Fibroblast of lung (primary cell): ENCODE measurements around the gene TWIST2. TPM values are rescaled to one million over a fixed set of nuclear protein-coding genes. Genes with fewer than 3 reads are reported as not detected.

Source experiments
- DNase-seq, 2 donors: peaks; one replicate each; pipeline versions ENCODE4 v3.0.0 to v3.0.0-alpha.2; 2010; ENCODE audit warnings: low read depth in 2 of 2
- H2AFZ ChIP-seq: 2 replicates; pipeline ENCODE4 v1.5.1; 2012; ENCODE audit warnings: low read length, control low read depth, inconsistent platforms
- H3K27ac ChIP-seq: 2 replicates; pipeline ENCODE4 v1.5.1; 2011; ENCODE audit warnings: low read length, control low read depth; ENCODE audit not compliant: insufficient read depth
- H3K27me3 ChIP-seq: 2 replicates; pipeline ENCODE4 v1.5.1; 2011; ENCODE audit warnings: mild to moderate bottlenecking, low read length; ENCODE audit not compliant: control insufficient read depth, insufficient read depth
- H3K36me3 ChIP-seq: 2 replicates; pipeline ENCODE4 v1.5.1; 2011; ENCODE audit warnings: low read length; ENCODE audit not compliant: control insufficient read depth, insufficient read depth
- H3K4me1 ChIP-seq: 2 replicates; pipeline ENCODE4 v1.5.1; 2011; ENCODE audit warnings: low read length; ENCODE audit not compliant: control insufficient read depth, insufficient read depth; ENCODE audit errors: extremely low read depth
- H3K4me2 ChIP-seq: 2 replicates; pipeline ENCODE4 v1.5.1; 2011; ENCODE audit warnings: low read length, control low read depth; ENCODE audit not compliant: insufficient read depth; ENCODE audit errors: extremely low read depth
- H3K4me3 ChIP-seq, 4 experiments: fragments of 200-600 bp in 1 of 4; sonication (generic) in 1 of 4; replicated peaks in 1 of 4; 2 replicates each; pipeline ENCODE4 v1.5.1; 2011 to 2016; ENCODE audit warnings: low read length in 4 of 4, low read depth in 3 of 4, mild to moderate bottlenecking in 3 of 4, control low read depth in 2 of 4, inconsistent platforms in 1 of 4, mixed read lengths in 1 of 4; ENCODE audit not compliant: insufficient read depth in 1 of 4; ENCODE audit errors: control extremely low read depth in 1 of 4
- H3K79me2 ChIP-seq: 2 replicates; pipeline ENCODE4 v1.5.1; 2012; ENCODE audit warnings: mild to moderate bottlenecking, low read length, inconsistent platforms; ENCODE audit not compliant: control insufficient read depth, insufficient read depth
- H3K9ac ChIP-seq: 2 replicates; pipeline ENCODE4 v1.5.1; 2011; ENCODE audit warnings: mild to moderate bottlenecking, low read length, control low read depth; ENCODE audit not compliant: insufficient read depth
- H3K9me3 ChIP-seq: 2 replicates; pipeline ENCODE4 v1.5.1; 2012; ENCODE audit warnings: low read depth, low read length; ENCODE audit not compliant: control insufficient read depth, insufficient read depth
- H4K20me1 ChIP-seq: 2 replicates; pipeline ENCODE4 v1.5.1; 2011; ENCODE audit warnings: low read length; ENCODE audit not compliant: control insufficient read depth, insufficient read depth; ENCODE audit errors: extremely low read depth
- EZH2 ChIP-seq: IDR thresholded peaks from 2 replicates; pipeline ENCODE4 v1.5.1; 2012; ENCODE audit warnings: low read length, control low read depth, mild to moderate bottlenecking; ENCODE audit errors: missing control alignments
- polyA plus RNA-seq, 2 donors: library from polyadenylated mRNA; depleted of rRNA in 1 of 2; stranded (reverse) in 1 of 2; unstranded in 1 of 2; fragments of >200 nt; gene quantifications; 2 replicates each; pipeline ENCODE4 v1.2.1, GENCODE V29; 2011 to 2012; ENCODE audit warnings: missing spikeins in 1 of 2
- total RNA-seq: library from RNA; depleted of rRNA; stranded (reverse); fragments of >200 nt; gene quantifications from 2 replicates; pipeline ENCODE4 v1.2.1, GENCODE V29; 2014
- TF ChIP-seq, protein P1 (sequence below), 2 donors: IDR thresholded peaks in 1 of 2; conservative IDR thresholded peaks in 1 of 2; 1 replicate in 1 of 2; 2 replicates in 1 of 2; pipeline ENCODE4 v1.5.1; 2011 to 2012; ENCODE audit warnings: low read length in 2 of 2, control low read depth in 1 of 2, inconsistent platforms in 1 of 2, low read depth in 1 of 2, mild to moderate bottlenecking in 1 of 2

TWIST2 gene
- total and polyA plus RNA-seq, 2 donors (not counting 1 experiment from before 2014, with no cell fraction given) = 85.2 to 118 TPM

DNA sequence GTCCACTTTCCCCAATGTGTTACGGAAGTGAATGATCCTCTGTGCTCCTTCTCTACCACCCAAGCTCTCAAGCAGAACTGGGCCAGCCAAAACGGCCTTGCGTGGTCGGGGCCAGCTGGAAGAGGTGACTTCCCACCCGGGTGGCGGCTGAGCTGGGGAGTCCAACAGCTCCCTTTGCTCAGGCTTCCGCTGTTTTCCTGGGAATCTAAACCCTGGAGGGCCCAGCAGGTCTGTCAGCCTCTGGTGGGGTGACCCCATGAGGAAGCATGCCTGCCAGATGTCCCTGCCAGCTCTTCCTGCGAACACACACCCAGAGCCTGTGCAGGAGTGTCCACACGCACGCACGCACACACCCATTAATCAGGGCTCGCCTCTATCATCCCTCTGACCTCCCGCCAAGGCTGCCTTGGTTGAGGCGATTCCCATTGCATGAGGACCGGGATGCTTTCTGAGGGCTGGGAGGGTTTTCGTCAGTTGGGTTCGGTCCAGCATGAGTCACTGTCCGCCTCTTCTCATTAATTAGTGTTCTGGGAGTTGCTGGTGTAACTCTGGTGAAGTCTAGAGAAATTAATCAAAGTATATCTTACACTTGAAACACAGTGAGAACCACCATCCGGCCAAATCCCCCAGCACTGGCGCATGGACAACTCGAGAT lies 90.6 kb downstream of the TWIST2 start:
- Histone ChIP-seq H4K20me1 (no peaks in the 10 kb centered on the region), H3K4me1 (peaks cover 11% of the 10 kb centered on the region), H3K9ac (no peak overlapping the region), H2AFZ (no peak overlapping the region), H3K27ac (peak overlapping the region; percentile 57), H3K36me3 (no peaks in the 10 kb centered on the region), H3K4me2 (no peak overlapping the region), H3K79me2 (no peaks in the 10 kb centered on the region), H3K9me3 (no peaks in the 10 kb centered on the region), H3K27me3 (no peaks in the 10 kb centered on the region), H3K4me3 (no peak overlapping the region)
- TF ChIP-seq, protein P1, sequence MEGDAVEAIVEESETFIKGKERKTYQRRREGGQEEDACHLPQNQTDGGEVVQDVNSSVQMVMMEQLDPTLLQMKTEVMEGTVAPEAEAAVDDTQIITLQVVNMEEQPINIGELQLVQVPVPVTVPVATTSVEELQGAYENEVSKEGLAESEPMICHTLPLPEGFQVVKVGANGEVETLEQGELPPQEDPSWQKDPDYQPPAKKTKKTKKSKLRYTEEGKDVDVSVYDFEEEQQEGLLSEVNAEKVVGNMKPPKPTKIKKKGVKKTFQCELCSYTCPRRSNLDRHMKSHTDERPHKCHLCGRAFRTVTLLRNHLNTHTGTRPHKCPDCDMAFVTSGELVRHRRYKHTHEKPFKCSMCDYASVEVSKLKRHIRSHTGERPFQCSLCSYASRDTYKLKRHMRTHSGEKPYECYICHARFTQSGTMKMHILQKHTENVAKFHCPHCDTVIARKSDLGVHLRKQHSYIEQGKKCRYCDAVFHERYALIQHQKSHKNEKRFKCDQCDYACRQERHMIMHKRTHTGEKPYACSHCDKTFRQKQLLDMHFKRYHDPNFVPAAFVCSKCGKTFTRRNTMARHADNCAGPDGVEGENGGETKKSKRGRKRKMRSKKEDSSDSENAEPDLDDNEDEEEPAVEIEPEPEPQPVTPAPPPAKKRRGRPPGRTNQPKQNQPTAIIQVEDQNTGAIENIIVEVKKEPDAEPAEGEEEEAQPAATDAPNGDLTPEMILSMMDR (conservative IDR thresholded peaks at IDR 0.05 in 1 of 2, IDR thresholded peaks at IDR 0.05 in 1 of 2; ENCODE audit: low read depth in 1 of 2, low read length in 2 of 2) = no peak
- no peak for TF ChIP-seq EZH2
- DNase-seq = peak; percentile 98

DNA sequence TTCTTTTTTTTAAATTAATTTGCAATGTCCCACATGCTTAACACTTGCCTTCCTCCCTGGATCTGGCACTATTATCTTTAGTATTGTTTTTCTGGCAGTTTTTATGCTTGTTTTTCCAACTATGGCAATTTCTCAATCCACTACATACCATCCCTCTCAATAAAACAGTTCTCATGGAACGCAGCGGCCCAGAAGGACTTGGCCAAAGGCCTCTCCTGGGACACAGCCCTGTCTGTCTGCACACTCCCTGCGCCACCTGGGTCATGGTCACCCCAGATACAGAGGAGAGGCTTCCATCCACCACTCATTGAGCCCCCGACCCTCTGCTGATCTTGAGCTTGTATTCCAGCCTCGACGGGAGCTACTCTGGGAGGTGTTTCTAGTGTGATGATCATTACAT lies 91.2 kb downstream of the TWIST2 start:
- no peaks in the 10 kb centered on the region for H3K27me3 ChIP-seq
- H3K27ac ChIP-seq = peak overlapping the region; percentile 46
- TF ChIP-seq, protein P1 (conservative IDR thresholded peaks at IDR 0.05 in 1 of 2, IDR thresholded peaks at IDR 0.05 in 1 of 2; ENCODE audit: low read depth in 1 of 2, low read length in 2 of 2) = no peak
- no peak for TF ChIP-seq EZH2
- H3K9me3 ChIP-seq = no peaks in the 10 kb centered on the region
- no peak overlapping the region for H2AFZ ChIP-seq
- H3K36me3 ChIP-seq = no peaks in the 10 kb centered on the region
- peak overlapping the region; percentile 10 for H3K4me2 ChIP-seq
- H3K9ac ChIP-seq = no peak overlapping the region
- H3K4me3 ChIP-seq = no peak overlapping the region
- no peak for DNase-seq
- no peaks in the 10 kb centered on the region for H3K79me2 ChIP-seq
- H3K4me1 ChIP-seq = peaks cover 11% of the 10 kb centered on the region
- no peaks in the 10 kb centered on the region for H4K20me1 ChIP-seq

DNA sequence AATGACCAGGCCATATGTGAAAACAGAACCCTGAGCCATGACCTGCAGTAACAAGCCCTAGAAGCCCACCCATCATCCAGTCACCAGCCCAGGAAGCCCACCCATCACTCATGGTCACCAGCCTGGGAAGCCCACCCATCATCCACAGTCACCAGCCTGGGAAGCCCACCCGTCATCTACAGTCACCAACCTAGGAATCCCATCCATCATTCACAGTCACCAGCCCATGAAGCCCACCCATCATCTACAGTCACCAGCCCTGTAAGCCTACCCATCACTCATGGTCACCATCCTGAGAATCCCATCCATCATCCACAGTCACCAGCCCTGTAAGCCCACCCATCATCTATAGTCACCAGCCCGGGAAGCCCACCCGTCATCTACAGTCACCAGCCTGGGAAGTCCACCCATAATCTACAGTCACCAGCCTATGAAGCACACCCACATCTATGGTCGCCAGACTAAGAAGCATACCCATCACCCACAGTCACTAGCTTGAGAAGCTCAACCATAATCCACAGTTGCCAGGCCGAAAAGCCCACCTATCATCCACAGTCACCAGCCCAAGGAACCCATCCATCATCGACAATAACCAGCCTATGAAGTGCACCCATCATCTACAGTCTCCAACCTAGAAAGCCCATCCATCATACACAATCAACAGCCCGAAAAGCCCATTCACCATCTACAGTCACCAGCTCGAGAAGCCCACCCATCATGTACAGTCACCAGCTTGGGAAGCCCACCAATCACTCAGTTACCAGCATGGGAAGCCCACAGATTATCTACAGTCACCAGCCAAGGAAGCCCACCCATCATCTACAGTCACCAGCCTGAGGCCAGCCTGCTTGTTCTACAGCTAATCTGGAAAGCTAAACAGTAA lies 91.9 kb downstream of the TWIST2 start:
- no peak for DNase-seq
- H3K27ac ChIP-seq = peak overlapping the region; percentile 46
- no peak overlapping the region for H3K4me2 ChIP-seq
- no peaks in the 10 kb centered on the region for H3K36me3 ChIP-seq
- H3K4me1 ChIP-seq = peaks cover 11% of the 10 kb centered on the region
- H3K9me3 ChIP-seq = no peaks in the 10 kb centered on the region
- H3K27me3 ChIP-seq = no peaks in the 10 kb centered on the region
- no peak overlapping the region for H2AFZ ChIP-seq
- H3K9ac ChIP-seq = no peak overlapping the region
- H3K79me2 ChIP-seq = no peaks in the 10 kb centered on the region
- H3K4me3 ChIP-seq = no peak overlapping the region
- TF ChIP-seq EZH2 = no peak
- TF ChIP-seq, protein P1 (conservative IDR thresholded peaks at IDR 0.05 in 1 of 2, IDR thresholded peaks at IDR 0.05 in 1 of 2; ENCODE audit: low read depth in 1 of 2, low read length in 2 of 2) = no peak
- no peaks in the 10 kb centered on the region for H4K20me1 ChIP-seq
